Ishikawa (cell line): Measurements from ENCODE around the gene KCNQ5.

Source experiments
- CEBPB ChIP-seq: IDR thresholded peaks from 2 replicates; pipeline ENCODE4 v1.6.1; 2012
- RAD21 ChIP-seq: IDR thresholded peaks from 2 replicates; pipeline ENCODE4 v1.6.1; 2012; ENCODE audit warnings: low read depth
- TAF1 ChIP-seq: IDR thresholded peaks from 2 replicates; pipeline ENCODE4 v1.6.1; 2012; ENCODE audit warnings: low read depth, mild to moderate bottlenecking

GRCh38 chr6:72642435-72642834, 20.6 kb downstream of the KCNQ5 start:
- TF ChIP-seq TAF1 (no peak), RAD21 (no peak), CEBPB (no peak)
